ENCODE data around the gene SLC5A8.

SLC5A8 gene

GRCh38 chr12:101117842-101118241, 92.2 kb downstream of the SLC5A8 start:
- DNase-seq (no peak), ATAC-seq (replicated peaks) (no peak)
- H3K4me1 Mint-ChIP-seq: no peaks in the 10 kb centered on the region
- no peak overlapping the region for H3K27ac Mint-ChIP-seq
- H3K36me3 Mint-ChIP-seq: no peaks in the 10 kb centered on the region
- no peaks in the 10 kb centered on the region for H3K27me3 Mint-ChIP-seq
- peaks cover 0 to 4% of the 10 kb centered on the region in 2 donors for H3K9me3 Mint-ChIP-seq
- H3K4me3 Mint-ChIP-seq: no peak overlapping the region

- Mint-ChIP-seq H3K9me3 (peaks cover 0 to 2% of the 10 kb centered on the region in 2 donors), H3K36me3 (no peaks in the 10 kb centered on the region), H3K27me3 (no peaks in the 10 kb centered on the region), H3K4me1 (no peaks in the 10 kb centered on the region), H3K4me3 (no peak overlapping the region), H3K27ac (no peak overlapping the region)
- DNase-seq (no peak), ATAC-seq (replicated peaks) (no peak)
These were observed 93.1 kb downstream of the SLC5A8 start for GRCh38 chr12:101116911-101117310.

GRCh38 chr12:101115326-101115725, 94.7 kb downstream of the SLC5A8 start:
- no peak for DNase-seq
- Mint-ChIP-seq H3K27me3 (no peaks in the 10 kb centered on the region), H3K27ac (no peak overlapping the region), H3K9me3 (no peaks in the 10 kb centered on the region), H3K4me1 (no peaks in the 10 kb centered on the region), H3K4me3 (no peak overlapping the region), H3K36me3 (no peaks in the 10 kb centered on the region)
- ATAC-seq (replicated peaks): no peak

- Mint-ChIP-seq H3K27me3 (no peaks in the 10 kb centered on the region), H3K9me3 (no peaks in the 10 kb centered on the region), H3K27ac (no peak overlapping the region), H3K4me3 (no peak overlapping the region), H3K36me3 (no peaks in the 10 kb centered on the region), H3K4me1 (no peaks in the 10 kb centered on the region)
- ATAC-seq (replicated peaks): no peak
- no peak for DNase-seq
These were observed 98.6 kb downstream of the SLC5A8 start for GRCh38 chr12:101111441-101111840.

- Mint-ChIP-seq H3K4me1 (no peaks in the 10 kb centered on the region), H3K4me3 (no peak overlapping the region), H3K27ac (no peak overlapping the region), H3K27me3 (no peaks in the 10 kb centered on the region), H3K9me3 (no peaks in the 10 kb centered on the region), H3K36me3 (no peaks in the 10 kb centered on the region)
- DNase-seq (no peak), ATAC-seq (replicated peaks) (no peak)
These were observed 99.2 kb downstream of the SLC5A8 start for GRCh38 chr12:101110866-101111265.

- H3K27me3 Mint-ChIP-seq: no peaks in the 10 kb centered on the region
- H3K27ac Mint-ChIP-seq: no peak overlapping the region
- H3K4me3 Mint-ChIP-seq: no peak overlapping the region
- peaks cover 0 to 3% of the 10 kb centered on the region in 2 donors for H3K9me3 Mint-ChIP-seq
- ATAC-seq (replicated peaks): no peak
- H3K36me3 Mint-ChIP-seq: no peaks in the 10 kb centered on the region
- DNase-seq: no peak
- H3K4me1 Mint-ChIP-seq: no peaks in the 10 kb centered on the region
These were observed 101.9 kb downstream of the SLC5A8 start for GRCh38 chr12:101108130-101108529.

- Mint-ChIP-seq H3K27me3 (no peaks in the 10 kb centered on the region), H3K4me3 (no peak overlapping the region), H3K9me3 (peaks cover 0 to 3% of the 10 kb centered on the region in 2 donors), H3K36me3 (no peaks in the 10 kb centered on the region), H3K27ac (no peak overlapping the region), H3K4me1 (no peaks in the 10 kb centered on the region)
- ATAC-seq (replicated peaks): no peak
- DNase-seq: no peak
These were observed 102.8 kb downstream of the SLC5A8 start for GRCh38 chr12:101107032-101107763.

Data from stimulated activated naive B cell treated with anti-CD40 and anti-IgM and Interleukin-4, amounts not matched to agents 10 μg/mL and 1 μg/mL and 100 μg/mL, for 72 hours (primary cell).